ENCODE results near the gene EXD2.

DNA sequence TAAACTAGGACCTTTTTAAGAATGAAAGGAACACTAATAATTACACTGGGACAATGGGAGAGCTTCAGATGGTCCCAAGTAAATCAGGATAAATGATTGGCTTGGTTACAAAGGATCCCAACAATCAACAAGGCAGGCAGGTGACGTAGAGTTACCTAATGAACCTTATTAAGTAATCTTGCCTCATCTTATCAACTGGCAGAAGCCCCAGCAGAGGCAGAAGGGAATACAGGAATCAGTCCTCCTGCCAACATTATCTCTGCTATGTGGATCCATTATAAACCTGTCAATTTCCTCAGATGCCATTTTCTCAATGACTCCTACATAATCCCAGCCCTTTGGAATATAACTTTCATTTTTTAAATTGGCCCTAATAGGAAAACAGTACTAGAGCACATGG, 49.7 kb upstream of the EXD2 start:
- TF ChIP-seq POLR2A (IDR thresholded peaks at IDR 0.05; ENCODE audit: low read depth, low read length), result no peak
- no peak for TF ChIP-seq POLR2AphosphoS5 (IDR thresholded peaks at IDR 0.05; ENCODE audit: low read depth, low read length)
- no peak for TF ChIP-seq TAF1 (IDR thresholded peaks at IDR 0.05; ENCODE audit: low read depth, low read length)
- TF ChIP-seq SPI1 (IDR thresholded peaks at IDR 0.05; ENCODE audit: low read depth, low read length), result no peak
